Mammary epithelial cell (primary cell): ENCODE data around the gene MKI67.

Experiments
- EZH2 ChIP-seq: IDR thresholded peaks from 2 replicates; pipeline ENCODE4 v1.6.1; 2012; ENCODE audit warnings: low read length, inconsistent platforms, borderline replicate concordance
- TF ChIP-seq, protein P1 (sequence below), 2 donors: IDR thresholded peaks in 1 of 2; conservative IDR thresholded peaks in 1 of 2; 2 replicates each; pipeline ENCODE4 v1.5.1; 2011 to 2012; ENCODE audit warnings: inconsistent platforms in 2 of 2, low read length in 2 of 2, mild to moderate bottlenecking in 2 of 2, control low read depth in 1 of 2, low read depth in 1 of 2; ENCODE audit not compliant: insufficient read depth in 1 of 2; ENCODE audit errors: extremely low read depth in 1 of 2

DNA sequence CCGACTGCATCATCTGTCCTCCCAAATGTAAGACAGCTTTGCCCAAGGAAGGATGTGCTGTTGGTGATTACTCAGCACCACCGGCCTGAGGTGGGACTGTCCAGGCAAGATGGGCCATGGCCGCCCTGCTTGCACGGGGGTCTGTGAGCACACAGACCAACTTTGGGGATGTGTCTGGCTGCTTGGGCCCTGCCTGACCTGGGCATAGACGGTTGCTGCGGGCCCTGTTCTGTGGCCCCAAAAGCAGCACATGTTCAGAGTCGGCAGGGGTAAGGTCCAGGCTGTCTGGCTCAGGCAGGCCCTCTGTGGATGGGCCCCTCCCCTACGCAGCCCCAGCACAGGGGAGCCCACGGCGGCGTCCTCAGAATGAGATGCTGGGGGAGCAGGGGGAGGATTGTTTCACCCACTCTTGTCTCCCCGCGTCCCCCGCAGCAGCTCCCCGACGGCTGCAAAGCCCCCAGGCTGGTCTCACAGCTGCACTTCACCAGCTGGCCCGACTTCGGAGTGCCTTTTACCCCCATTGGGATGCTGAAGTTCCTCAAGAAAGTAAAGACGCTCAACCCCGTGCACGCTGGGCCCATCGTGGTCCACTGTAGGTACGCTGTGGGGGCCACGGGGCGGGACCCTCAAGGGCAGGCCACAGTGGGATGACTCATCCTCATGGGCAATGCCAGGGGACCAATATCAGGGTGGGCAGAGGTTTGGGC, 58.4 kb downstream of the MKI67 start:
- TF ChIP-seq, protein P1, sequence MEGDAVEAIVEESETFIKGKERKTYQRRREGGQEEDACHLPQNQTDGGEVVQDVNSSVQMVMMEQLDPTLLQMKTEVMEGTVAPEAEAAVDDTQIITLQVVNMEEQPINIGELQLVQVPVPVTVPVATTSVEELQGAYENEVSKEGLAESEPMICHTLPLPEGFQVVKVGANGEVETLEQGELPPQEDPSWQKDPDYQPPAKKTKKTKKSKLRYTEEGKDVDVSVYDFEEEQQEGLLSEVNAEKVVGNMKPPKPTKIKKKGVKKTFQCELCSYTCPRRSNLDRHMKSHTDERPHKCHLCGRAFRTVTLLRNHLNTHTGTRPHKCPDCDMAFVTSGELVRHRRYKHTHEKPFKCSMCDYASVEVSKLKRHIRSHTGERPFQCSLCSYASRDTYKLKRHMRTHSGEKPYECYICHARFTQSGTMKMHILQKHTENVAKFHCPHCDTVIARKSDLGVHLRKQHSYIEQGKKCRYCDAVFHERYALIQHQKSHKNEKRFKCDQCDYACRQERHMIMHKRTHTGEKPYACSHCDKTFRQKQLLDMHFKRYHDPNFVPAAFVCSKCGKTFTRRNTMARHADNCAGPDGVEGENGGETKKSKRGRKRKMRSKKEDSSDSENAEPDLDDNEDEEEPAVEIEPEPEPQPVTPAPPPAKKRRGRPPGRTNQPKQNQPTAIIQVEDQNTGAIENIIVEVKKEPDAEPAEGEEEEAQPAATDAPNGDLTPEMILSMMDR (conservative IDR thresholded peaks at IDR 0.05 in 1 of 2, IDR thresholded peaks at IDR 0.05 in 1 of 2; ENCODE audit: extremely low read depth in 1 of 2, insufficient read depth in 1 of 2, low read depth in 1 of 2, low read length in 2 of 2), result no peak
- TF ChIP-seq EZH2, result no peak
